Gastrocnemius medialis (tissue), 4 donors: ENCODE data around the gene RNF187. TPM values are rescaled to one million over a fixed set of nuclear protein-coding genes. Genes with fewer than 3 reads are reported as not detected.

ENCODE experiments used
- ATAC-seq, 2 donors: fragments of 150-250 bp; one replicate each; pipeline ENCODE4 v1.9.1; 2016
- DNase-seq, 2 donors: peaks; one replicate each; pipeline ENCODE4 v3.0.0-alpha.2; 2019
- H3K27ac ChIP-seq, 4 donors: fragments of 200-600 bp; sonication (generic); 1 replicate in 1 of 4; 2 replicates in 3 of 4; pipeline ENCODE4 v1.5.1; 2016 to 2018; ENCODE audit warnings: mild to moderate bottlenecking in 2 of 4, moderate library complexity in 1 of 4
- H3K27me3 ChIP-seq, 3 donors: fragments of 200-600 bp; sonication (generic) in 2 of 3; 1 replicate in 1 of 3; 2 replicates in 2 of 3; pipeline versions ENCODE4 v1.5.1 to v1.6.0; 2016 to 2019; ENCODE audit warnings: mild to moderate bottlenecking in 1 of 3, moderate library complexity in 1 of 3
- H3K36me3 ChIP-seq, 2 donors: fragments of 200-600 bp; sonication (generic) in 1 of 2; one replicate each; pipeline ENCODE4 v1.5.1; 2017 to 2018
- H3K4me1 ChIP-seq, 2 donors: fragments of 200-600 bp; sonication (generic) in 1 of 2; one replicate each; pipeline ENCODE4 v1.5.1; 2016 to 2017; ENCODE audit warnings: mild to moderate bottlenecking in 2 of 2
- H3K4me3 ChIP-seq, 4 donors: fragments of 200-600 bp; sonication (generic) in 3 of 4; 1 replicate in 1 of 4; 2 replicates in 3 of 4; pipeline ENCODE4 v1.5.1; 2016 to 2019; ENCODE audit warnings: mild to moderate bottlenecking in 2 of 4
- H3K9me3 ChIP-seq, 3 donors: fragments of 200-600 bp; sonication (generic) in 2 of 3; 1 replicate in 1 of 3; 2 replicates in 2 of 3; pipeline ENCODE4 v1.5.1; 2016 to 2019
- POLR2A ChIP-seq, 2 donors: fragments of 450-650 bp; IDR thresholded peaks; one replicate each; pipeline ENCODE4 v1.6.1; 2017; ENCODE audit warnings: antibody characterized with exemption in 2 of 2, mild to moderate bottlenecking in 2 of 2, moderate library complexity in 2 of 2
- in situ Hi-C, 4 donors: fragments of 200-750 bp; cut with MboI; loops; one replicate each; pipeline versions ENCODE4 v1.15.0 to v1.8.0; 2017; ENCODE audit warnings: low sequenced_read_pairs in 4 of 4
- intact Hi-C: fragments of 100-400 bp; cut with DNase I; formaldehyde crosslinking; loops from one replicate; pipeline ENCODE4 v1.15.1; 2023; ENCODE audit warnings: low total_unique reads
- microRNA-seq, 2 donors: library from miRNA; unstranded; fragments of <30 nt; microRNA quantifications; one replicate each; pipeline ENCODE4, GENCODE V29; 2016; ENCODE audit warnings: borderline replicate concordance in 2 of 2
- total RNA-seq, 4 donors: library from RNA; depleted of rRNA; stranded (reverse); fragments of >200 nt; gene quantifications; one replicate each; pipeline versions ENCODE4 v1.1.0 to v1.2.3, GENCODE V29; 2016
- TF ChIP-seq, protein P1 (sequence below), 5 experiments: fragments of 450-650 bp in 3 of 5; fragments of 200-600 bp in 2 of 5; sonication (generic) in 2 of 5; IDR thresholded peaks in 4 of 5; conservative IDR thresholded peaks in 1 of 5; 1 replicate in 4 of 5; 2 replicates in 1 of 5; pipeline ENCODE4 v1.5.1; 2016 to 2019; ENCODE audit warnings: antibody characterized with exemption in 5 of 5, mild to moderate bottlenecking in 3 of 5, moderate library complexity in 3 of 5

Gene RNF187
- total RNA-seq, 4 donors from 2014 or later: 33.5 to 99.8 (median 62.5) TPM

DNA sequence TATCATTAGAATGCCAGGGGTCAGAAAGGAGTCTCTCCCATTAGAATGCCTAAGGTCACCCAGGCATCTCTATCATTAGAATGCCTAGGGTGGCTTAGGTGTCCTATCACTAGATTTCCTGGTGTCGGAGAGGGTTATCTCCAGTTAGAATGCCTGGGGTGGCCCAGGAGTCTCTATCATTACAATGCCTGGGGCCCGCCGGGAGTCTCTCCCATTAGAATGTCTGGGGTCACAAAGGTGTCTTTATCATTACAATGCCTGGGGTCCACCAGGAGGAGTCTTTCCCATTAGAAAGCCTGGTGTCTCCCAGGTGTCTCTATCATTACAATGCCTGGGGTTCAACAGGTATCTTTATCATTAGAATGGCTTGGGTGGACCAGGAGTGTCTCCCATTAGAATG is 56.2 kb downstream of the RNF187 start:
- in situ Hi-C loops (no loop called here), intact Hi-C loops (no loop called here)
- Histone ChIP-seq H3K36me3 (no peaks in the 10 kb centered on the region), H3K4me1 (no peaks in the 10 kb centered on the region), H3K27me3 (no peaks in the 10 kb centered on the region), H3K27ac (no peak overlapping the region), H3K4me3 (no peak overlapping the region), H3K9me3 (no peaks in the 10 kb centered on the region)
- TF ChIP-seq, protein P1, sequence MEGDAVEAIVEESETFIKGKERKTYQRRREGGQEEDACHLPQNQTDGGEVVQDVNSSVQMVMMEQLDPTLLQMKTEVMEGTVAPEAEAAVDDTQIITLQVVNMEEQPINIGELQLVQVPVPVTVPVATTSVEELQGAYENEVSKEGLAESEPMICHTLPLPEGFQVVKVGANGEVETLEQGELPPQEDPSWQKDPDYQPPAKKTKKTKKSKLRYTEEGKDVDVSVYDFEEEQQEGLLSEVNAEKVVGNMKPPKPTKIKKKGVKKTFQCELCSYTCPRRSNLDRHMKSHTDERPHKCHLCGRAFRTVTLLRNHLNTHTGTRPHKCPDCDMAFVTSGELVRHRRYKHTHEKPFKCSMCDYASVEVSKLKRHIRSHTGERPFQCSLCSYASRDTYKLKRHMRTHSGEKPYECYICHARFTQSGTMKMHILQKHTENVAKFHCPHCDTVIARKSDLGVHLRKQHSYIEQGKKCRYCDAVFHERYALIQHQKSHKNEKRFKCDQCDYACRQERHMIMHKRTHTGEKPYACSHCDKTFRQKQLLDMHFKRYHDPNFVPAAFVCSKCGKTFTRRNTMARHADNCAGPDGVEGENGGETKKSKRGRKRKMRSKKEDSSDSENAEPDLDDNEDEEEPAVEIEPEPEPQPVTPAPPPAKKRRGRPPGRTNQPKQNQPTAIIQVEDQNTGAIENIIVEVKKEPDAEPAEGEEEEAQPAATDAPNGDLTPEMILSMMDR (IDR thresholded peaks at IDR 0.05 in 4 of 5, conservative IDR thresholded peaks at IDR 0.05 in 1 of 5): no peak
- TF ChIP-seq POLR2A (IDR thresholded peaks at IDR 0.05): no peak
- DNase-seq: no peak
- no peak for ATAC-seq

DNA sequence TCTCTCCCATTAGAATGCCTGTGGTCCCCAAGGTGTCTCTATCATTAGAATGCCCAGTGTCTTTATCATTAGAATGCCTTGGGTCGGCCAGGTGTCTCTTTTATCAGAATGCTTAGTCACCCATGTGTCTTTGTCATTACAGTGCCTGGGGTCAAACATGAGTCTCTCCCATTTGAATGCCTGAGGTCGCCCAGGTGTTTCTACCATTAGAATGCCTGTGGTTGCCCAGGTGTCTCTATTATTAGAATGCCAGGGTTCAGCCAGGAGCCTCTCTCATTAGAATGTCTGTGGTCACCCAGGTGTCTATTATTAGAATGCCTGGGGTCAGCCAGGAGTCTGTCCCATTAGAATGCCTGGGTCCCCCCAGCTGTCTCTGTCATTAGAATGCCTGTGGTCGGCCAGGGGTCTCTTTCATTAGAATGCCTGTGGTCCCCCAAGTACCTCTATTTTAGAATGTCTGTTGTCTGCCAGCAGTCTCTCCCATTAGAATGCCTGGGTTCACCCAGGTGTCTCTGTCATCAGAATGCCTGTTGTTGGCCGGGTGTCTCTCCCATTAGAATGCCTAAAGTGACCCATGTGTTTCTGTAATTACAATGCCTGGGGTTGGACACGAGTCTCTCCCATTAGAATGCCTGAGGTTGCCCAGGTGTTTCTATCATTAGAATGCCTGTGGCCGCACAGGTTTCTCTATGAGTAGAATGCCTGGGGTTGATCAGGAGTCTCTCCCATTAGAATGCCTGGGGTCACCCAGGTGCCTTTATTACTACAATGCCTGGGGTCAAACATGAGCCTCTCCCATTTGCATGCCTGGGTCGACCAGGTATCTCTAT is 57.1 kb downstream of the RNF187 start:
- Histone ChIP-seq H3K9me3 (no peaks in the 10 kb centered on the region), H3K27me3 (no peaks in the 10 kb centered on the region), H3K4me1 (no peaks in the 10 kb centered on the region), H3K4me3 (no peak overlapping the region), H3K27ac (no peak overlapping the region), H3K36me3 (no peaks in the 10 kb centered on the region)
- TF ChIP-seq, protein P1 (IDR thresholded peaks at IDR 0.05 in 4 of 5, conservative IDR thresholded peaks at IDR 0.05 in 1 of 5): no peak
- TF ChIP-seq POLR2A (IDR thresholded peaks at IDR 0.05): no peak
- ATAC-seq (no peak), DNase-seq (no peak)
- intact Hi-C loops (no loop called here), in situ Hi-C loops (no loop called here)

DNA sequence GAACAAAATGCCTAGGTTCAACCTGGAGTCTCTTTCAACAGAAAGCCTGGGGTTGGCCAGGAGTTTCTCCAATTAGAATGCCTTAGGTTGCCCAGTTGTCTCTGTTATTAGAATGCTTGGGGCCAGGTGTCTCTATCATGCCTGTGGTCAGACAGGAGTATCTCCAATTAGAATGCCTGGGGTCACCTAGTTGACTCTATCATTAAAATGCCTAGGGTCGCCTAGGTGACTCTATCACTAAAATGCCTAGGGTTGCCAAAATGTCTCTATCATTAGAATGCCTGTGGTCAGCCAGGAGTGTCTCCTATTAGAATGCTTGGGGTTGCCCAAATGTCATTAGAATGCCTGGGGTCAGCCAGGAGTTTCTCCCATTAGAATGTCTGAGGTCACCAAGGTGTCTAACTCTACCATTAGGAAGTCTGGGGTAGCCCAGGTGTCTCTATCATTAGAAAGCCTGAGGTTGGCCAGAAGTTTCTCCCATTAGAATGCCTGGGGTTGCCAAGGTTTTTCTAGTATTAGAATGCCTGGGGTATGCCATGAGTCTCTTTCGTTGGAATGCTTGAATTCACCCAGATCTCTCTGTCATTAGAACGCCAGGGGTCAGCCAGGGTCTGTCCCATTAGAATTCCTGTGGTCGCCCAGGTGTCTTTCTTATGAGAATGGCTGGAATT is 57.9 kb downstream of the RNF187 start:
- intact Hi-C loops: no loop called here
- Histone ChIP-seq H3K27ac (no peak overlapping the region), H3K4me1 (no peaks in the 10 kb centered on the region), H3K9me3 (no peaks in the 10 kb centered on the region), H3K36me3 (no peaks in the 10 kb centered on the region), H3K27me3 (no peaks in the 10 kb centered on the region), H3K4me3 (no peak overlapping the region)
- DNase-seq (no peak), ATAC-seq (no peak)
- in situ Hi-C loops: no loop called here
- no peak for TF ChIP-seq POLR2A (IDR thresholded peaks at IDR 0.05)

Small RNA genes within 50 kb of the gene (microRNA-seq; reads per million reads assigned to microRNA genes)
- 0 reads per million in 2 donors for gene MIR4666A

Other genes starting within 250 kb of the RNF187 start
- gene TRIM11, start 80.5 kb upstream of the RNF187 start, total RNA-seq: 10 to 100 TPM in 2 of 4 donors, 1 to 10 TPM in 2; 4.0 to 12.2 (median 9.3) TPM
- not detected for gene TRIM17, start 70.5 kb upstream of the RNF187 start, total RNA-seq
- 10 to 100 TPM; 11.8 to 65.2 (median 47.4) TPM for gene RHOU, start 248.1 kb downstream of the RNF187 start, total RNA-seq